Measurements from ENCODE around the gene CHD5.

The CHD5 gene

DNA sequence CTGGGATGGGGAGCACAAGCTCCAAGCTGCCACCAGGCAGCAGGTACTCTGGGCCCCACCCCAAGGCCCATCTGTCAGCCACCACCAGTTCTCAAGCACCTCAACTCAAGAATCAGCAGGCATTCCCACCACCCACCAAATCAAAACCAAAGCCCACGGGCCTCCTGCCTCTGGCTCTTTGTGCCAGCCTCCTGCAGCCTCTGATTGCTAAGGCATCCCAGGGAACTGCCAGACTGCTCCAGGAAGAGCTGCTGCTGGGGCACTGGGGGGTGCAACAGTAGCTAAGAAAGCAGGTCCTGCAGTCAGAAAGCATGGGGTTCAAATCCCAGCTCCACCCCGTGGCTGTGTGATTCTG is 34.7 kb downstream of the CHD5 start:
- TF ChIP-seq ZNF274 (IDR thresholded peaks at IDR 0.05; ENCODE audit: low read depth, low read length): no peak
- no peak overlapping the region for H3K4me3 ChIP-seq (ENCODE audit: low read length)

- no peak for TF ChIP-seq ZNF274 (IDR thresholded peaks at IDR 0.05; ENCODE audit: low read depth, low read length)
- H3K4me3 ChIP-seq (ENCODE audit: low read length): no peak overlapping the region
Observed at GRCh38 chr1:6144647-6145395, 35.3 kb downstream of the CHD5 start.

DNA sequence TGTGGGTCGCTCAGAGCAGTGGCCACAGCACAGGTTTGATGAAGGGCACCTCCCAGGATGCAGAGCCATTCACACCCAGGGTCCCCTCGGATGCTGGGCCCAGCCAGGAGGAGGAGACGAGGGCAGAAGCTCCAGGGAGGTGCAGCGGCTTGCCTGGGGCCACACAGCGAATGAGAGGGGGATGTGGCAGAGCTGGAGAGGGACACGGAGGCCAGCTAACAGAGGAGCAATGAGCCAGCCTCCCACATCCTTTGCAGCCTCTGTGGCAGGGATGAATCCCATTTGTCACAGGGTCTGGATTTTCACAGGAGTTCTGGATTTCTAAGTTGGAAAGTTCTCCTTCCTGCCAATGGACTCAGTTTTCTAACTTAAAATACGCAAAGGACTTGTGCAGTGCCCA is 35.9 kb downstream of the CHD5 start:
- H3K4me3 ChIP-seq (ENCODE audit: low read length): no peak overlapping the region
- TF ChIP-seq ZNF274 (IDR thresholded peaks at IDR 0.05; ENCODE audit: low read depth, low read length): no peak

DNA sequence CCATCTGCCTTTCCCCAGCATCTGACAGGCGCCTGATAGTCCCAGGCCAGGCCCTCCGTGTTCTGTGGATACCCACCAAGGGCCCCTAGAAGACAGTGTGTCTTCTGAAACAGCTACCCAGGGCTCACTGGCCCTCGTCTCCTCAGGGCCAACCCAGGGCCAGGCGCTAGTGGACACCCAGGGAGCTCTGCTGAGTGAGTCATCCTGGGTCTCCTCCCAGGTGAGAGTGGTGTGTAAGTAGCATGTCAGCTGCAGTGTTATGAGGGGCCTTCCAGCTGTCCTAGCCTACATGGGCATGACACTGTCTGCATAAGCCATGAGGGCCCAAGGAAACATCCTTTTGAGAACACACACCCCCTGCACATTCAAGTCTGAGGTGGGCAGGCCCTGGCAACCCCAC is 36.7 kb downstream of the CHD5 start:
- H3K4me3 ChIP-seq (ENCODE audit: low read length): no peak overlapping the region
- no peak for TF ChIP-seq ZNF274 (IDR thresholded peaks at IDR 0.05; ENCODE audit: low read depth, low read length)

DNA sequence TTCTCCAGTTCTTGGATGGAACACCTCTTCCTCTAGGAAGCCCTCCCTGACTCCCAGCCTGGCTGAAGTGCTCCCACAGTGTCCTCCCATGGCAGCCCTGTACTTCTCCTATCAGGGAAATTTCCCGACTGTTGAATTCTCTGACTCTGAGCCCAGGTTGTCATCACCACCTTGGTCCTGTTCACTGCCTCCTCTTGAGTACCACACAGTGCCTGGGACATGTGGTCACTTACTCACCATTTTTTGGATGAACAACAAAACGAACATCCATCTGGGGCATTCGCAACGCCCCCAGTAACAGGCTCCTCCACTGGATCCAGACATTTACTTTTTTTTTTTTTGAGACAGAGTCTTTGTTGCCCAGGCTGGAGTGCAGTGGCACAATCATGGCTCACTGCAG is 37.4 kb downstream of the CHD5 start:
- TF ChIP-seq ZNF274 (IDR thresholded peaks at IDR 0.05; ENCODE audit: low read depth, low read length): no peak
- no peak overlapping the region for H3K4me3 ChIP-seq (ENCODE audit: low read length)

DNA sequence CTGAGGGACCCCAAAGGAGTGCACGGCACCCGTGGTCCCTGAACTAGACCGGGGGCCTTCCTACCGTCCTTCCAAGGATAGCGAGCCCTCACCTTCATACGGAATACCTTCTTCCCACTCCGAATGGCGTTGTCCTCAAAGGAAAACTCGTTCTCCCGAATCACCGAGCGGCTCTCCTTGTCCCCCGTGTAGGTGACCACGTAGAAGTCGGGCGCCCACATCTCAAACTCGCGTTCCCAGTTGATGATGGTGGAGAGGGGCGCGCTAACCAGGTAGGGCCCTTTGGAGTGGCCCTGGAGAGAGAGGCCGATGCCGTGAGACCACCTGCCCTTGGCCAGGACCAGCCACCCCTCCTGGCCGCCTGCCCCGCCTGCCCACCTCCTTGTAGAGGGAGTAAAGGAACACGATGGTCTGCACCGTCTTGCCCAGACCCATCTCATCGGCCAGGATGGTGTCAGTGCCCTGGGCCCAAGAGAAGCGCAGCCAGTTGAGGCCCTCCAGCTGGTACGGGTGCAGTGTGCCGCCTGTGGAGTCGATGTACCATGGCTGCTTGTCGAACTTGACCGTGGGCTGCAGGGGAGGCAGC is 38.0 kb downstream of the CHD5 start:
- no peak overlapping the region for H3K4me3 ChIP-seq (ENCODE audit: low read length)
- no peak for TF ChIP-seq ZNF274 (IDR thresholded peaks at IDR 0.05; ENCODE audit: low read depth, low read length)

DNA sequence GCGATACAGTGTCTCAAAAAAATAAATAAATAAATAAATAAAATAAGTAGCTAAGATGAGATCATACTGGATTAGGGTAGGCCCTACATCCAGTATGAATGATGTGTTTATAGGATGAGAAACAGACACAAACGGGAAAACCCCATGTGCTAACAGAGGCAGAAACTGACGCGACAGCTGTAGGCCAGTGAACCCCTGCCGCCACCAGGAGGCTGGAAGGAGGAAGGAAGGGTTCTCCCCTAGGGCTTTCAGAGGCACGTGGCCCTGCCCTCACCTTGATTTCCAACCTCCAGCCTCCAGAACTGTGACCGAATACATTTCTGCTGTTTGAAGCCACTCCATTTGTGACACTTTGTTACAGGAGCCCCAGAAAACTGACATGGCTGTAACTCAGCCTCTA is 38.5 kb downstream of the CHD5 start:
- no peak overlapping the region for H3K4me3 ChIP-seq (ENCODE audit: low read length)
- no peak for TF ChIP-seq ZNF274 (IDR thresholded peaks at IDR 0.05; ENCODE audit: low read depth, low read length)

DNA sequence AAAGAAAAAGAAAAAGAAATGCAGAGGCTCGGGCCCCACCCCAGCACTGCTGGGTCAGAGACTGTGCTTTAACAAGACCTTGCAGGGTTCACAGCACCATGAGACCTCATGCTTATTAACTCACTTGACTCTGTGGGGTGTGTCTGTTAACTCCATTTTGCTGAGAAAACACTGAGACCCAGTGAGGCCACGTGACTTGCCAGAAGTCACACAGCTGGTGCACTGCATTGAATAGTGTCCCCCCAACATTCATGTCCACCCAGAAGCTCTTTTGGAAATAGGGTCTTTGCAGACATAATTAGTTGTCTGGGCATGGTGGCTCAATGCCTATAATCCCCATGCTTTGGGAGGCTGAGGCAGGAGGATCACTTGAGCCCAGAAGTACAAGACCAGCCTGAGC is 39.7 kb downstream of the CHD5 start:
- TF ChIP-seq ZNF274 (IDR thresholded peaks at IDR 0.05; ENCODE audit: low read depth, low read length): no peak
- no peak overlapping the region for H3K4me3 ChIP-seq (ENCODE audit: low read length)

- TF ChIP-seq ZNF274 (IDR thresholded peaks at IDR 0.05; ENCODE audit: low read depth, low read length): no peak
- H3K4me3 ChIP-seq (ENCODE audit: low read length): no peak overlapping the region
Observed at GRCh38 chr1:6137758-6138157, 42.4 kb downstream of the CHD5 start.

GRCh38 chr1:6136516-6137220 is 43.5 kb downstream of the CHD5 start:
- no peak for TF ChIP-seq ZNF274 (IDR thresholded peaks at IDR 0.05; ENCODE audit: low read depth, low read length)
- no peak overlapping the region for H3K4me3 ChIP-seq (ENCODE audit: low read length)

GRCh38 chr1:6134741-6135510 is 45.2 kb downstream of the CHD5 start:
- TF ChIP-seq ZNF274 (IDR thresholded peaks at IDR 0.05; ENCODE audit: low read depth, low read length): no peak
- no peak overlapping the region for H3K4me3 ChIP-seq (ENCODE audit: low read length)

DNA sequence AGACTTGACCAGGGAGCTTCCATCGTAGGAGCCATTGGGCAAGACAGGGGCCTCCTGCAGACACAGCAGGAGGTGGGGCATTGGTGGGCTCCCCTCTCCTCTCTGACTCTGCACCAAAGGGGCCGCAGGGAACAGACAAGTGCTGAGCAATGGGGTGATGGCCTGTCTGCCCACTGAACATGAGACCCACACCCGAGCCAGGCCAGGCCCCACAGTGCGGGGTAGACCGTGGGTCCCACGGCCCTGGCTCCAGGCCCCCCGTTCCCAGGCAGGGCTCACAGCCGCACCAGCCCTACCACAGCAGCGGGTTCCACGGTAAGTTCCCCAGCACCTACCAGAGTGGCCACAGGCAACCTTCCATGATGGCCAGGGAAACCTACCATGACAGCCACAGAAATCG is 45.9 kb downstream of the CHD5 start:
- no peak overlapping the region for H3K4me3 ChIP-seq (ENCODE audit: low read length)
- TF ChIP-seq ZNF274 (IDR thresholded peaks at IDR 0.05; ENCODE audit: low read depth, low read length): no peak

DNA sequence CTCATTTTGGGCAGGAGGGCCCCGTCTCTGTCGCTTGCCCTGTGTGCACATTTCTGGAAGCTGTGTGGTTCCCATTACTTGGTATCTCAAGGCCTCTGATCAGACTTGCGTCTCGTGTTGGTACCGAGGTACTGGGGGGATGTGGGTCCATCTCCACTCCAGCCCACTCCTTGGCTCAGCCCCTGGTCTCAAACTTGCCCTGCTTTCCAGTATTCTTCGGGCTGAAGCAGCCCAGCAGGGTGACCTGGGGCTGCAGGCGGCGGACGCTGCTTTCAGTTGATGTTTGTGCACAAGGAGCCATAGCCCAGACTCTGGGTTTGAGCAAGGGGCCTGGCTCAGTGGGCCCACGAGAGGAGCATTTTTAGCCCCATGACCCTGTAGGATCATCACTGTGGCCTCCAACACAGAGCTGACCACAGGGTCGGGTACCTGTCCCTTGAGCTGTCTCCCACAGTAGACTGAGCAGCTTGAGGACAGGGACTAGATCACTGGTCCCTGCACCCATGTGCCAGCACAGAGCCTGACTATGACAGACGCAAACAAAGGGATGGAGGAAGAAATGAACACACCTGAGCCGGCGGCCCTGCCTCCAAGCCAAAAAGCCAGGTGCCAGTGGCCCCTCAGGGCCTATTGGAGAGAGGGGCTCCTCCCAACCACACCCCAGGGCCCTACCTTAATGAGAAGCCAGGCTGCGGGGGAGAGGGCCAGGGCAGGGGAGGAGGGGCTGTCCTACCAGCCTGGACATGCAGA is 46.8 kb downstream of the CHD5 start:
- TF ChIP-seq ZNF274 (IDR thresholded peaks at IDR 0.05; ENCODE audit: low read depth, low read length): no peak
- H3K4me3 ChIP-seq (ENCODE audit: low read length): no peak overlapping the region

- no peak overlapping the region for H3K4me3 ChIP-seq (ENCODE audit: low read length)
- no peak for TF ChIP-seq ZNF274 (IDR thresholded peaks at IDR 0.05; ENCODE audit: low read depth, low read length)
Observed at GRCh38 chr1:6131561-6131960, 48.6 kb downstream of the CHD5 start.
